Measurements from ENCODE around the gene ACKR4. TPM values are rescaled to one million over a fixed set of nuclear protein-coding genes. Genes with fewer than 3 reads are reported as not detected.

The ACKR4 gene
- total and polyA plus RNA-seq, 2 donors (not counting 1 experiment from before 2014, with no cell fraction given), result 0.15 to 0.21 TPM

DNA sequence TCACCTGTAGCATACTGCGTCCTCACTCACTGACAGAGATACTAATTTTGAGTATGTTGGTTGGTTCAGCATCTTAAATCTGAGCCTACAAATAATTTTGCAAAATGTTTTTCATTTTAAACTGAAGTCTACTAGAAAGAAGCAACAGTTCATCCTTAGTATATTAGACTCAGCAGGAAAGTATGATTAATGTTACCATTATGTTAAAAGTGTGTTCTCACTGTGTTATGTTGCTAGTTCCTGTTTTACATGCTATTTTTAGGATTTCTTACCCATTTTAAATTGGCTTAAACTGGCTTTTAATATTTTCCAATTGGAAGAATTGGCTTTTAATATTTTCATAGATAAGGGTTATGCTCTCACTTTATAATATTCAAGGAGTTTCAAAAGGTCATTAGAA, 25.7 kb downstream of the ACKR4 start:
- no peak overlapping the region for H3K27ac Mint-ChIP-seq
- Histone ChIP-seq H3K36me3 (replicated peaks in 1 of 2; ENCODE audit: control extremely low read depth in 1 of 2, control insufficient read depth in 1 of 2, extremely low read depth in 1 of 2, insufficient read depth in 2 of 2, low read length in 1 of 2) (peaks cover 0 to 6% of the 10 kb centered on the region in 2 experiments), H3K4me3 (ENCODE audit: control extremely low read depth in 1 of 5, extremely low read depth in 1 of 5, insufficient read depth in 1 of 5, low read depth in 2 of 5, low read length in 4 of 5) (no peak overlapping the region), H4K20me1 (ENCODE audit: control insufficient read depth, insufficient read depth, low read length, poor library complexity, severe bottlenecking) (no peaks in the 10 kb centered on the region), H3K79me2 (ENCODE audit: control insufficient read depth, insufficient read depth, low read length) (no peaks in the 10 kb centered on the region), H3K27ac (ENCODE audit: low read length in 2 of 2) (no peak overlapping the region), H3K4me2 (replicated peaks; ENCODE audit: low read depth, low read length, poor library complexity, severe bottlenecking) (no peak overlapping the region), H3K9ac (ENCODE audit: low read length) (no peak overlapping the region), H3K9me3 (ENCODE audit: control extremely low read depth in 1 of 3, control insufficient read depth in 2 of 3, insufficient read depth in 1 of 3, low read length in 2 of 3) (no peaks in the 10 kb centered on the region), H3K4me1 (ENCODE audit: control insufficient read depth in 2 of 2, insufficient read depth in 2 of 2, low read length in 2 of 2) (no peaks in the 10 kb centered on the region), H2AFZ (ENCODE audit: insufficient read depth, low read depth, low read length, poor library complexity, severe bottlenecking) (no peak overlapping the region), H3K27me3 (replicated peaks in 1 of 4; ENCODE audit: control extremely low read depth in 1 of 4, control insufficient read depth in 3 of 4, insufficient read depth in 4 of 4, low read length in 3 of 4) (no peaks in the 10 kb centered on the region)
- ChIA-PET CTCF (interaction anchor here (1.4 kb wide), 1 partner anchor 19 kb away, joined by 5 read pairs; no protein-coding TSS in a partner anchor), POLR2A (no interaction called here)
- no peaks in the 10 kb centered on the region for H3K27me3 Mint-ChIP-seq
- peaks cover 9% of the 10 kb centered on the region for H3K4me1 Mint-ChIP-seq
- no CpG with 5 or more reads among the region's 1 CpG for WGBS (ENCODE audit: insufficient coverage)
- no peak for ATAC-seq (ENCODE audit: low read depth)
- DNase-seq, result no peak
- no peak for TF ChIP-seq EZH2 (IDR thresholded peaks at IDR 0.05; ENCODE audit: borderline replicate concordance, insufficient read depth, low read depth, low read length, poor library complexity, severe bottlenecking)
- TF ChIP-seq, protein P1, sequence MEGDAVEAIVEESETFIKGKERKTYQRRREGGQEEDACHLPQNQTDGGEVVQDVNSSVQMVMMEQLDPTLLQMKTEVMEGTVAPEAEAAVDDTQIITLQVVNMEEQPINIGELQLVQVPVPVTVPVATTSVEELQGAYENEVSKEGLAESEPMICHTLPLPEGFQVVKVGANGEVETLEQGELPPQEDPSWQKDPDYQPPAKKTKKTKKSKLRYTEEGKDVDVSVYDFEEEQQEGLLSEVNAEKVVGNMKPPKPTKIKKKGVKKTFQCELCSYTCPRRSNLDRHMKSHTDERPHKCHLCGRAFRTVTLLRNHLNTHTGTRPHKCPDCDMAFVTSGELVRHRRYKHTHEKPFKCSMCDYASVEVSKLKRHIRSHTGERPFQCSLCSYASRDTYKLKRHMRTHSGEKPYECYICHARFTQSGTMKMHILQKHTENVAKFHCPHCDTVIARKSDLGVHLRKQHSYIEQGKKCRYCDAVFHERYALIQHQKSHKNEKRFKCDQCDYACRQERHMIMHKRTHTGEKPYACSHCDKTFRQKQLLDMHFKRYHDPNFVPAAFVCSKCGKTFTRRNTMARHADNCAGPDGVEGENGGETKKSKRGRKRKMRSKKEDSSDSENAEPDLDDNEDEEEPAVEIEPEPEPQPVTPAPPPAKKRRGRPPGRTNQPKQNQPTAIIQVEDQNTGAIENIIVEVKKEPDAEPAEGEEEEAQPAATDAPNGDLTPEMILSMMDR (IDR thresholded peaks at IDR 0.05), result no peak
- H3K4me3 Mint-ChIP-seq, result no peak overlapping the region
- intact Hi-C loops (cut with micrococcal nuclease), result no loop called here
- H3K9me3 Mint-ChIP-seq (ENCODE audit: insufficient read depth), result no peaks in the 10 kb centered on the region

DNA sequence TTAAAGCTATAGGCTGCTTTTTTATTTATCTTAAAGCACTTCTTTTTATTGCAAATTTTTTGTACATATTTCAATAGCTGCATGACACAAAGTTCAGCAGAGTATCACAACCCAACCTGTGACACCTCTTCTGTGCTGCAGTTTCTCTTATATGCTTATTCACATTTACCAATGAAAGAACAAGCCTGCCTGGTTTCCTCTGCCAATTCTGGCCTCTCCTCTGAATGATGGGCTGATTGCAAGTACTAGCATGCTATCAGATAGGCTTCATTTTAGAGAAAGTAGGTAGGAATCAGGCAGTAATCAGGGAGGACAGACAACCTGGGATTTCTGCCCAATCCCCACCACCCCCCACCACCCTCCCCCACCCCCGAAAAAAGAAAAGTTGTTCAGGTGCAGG, 26.6 kb downstream of the ACKR4 start:
- TF ChIP-seq, protein P1 (IDR thresholded peaks at IDR 0.05), result no peak
- TF ChIP-seq EZH2 (IDR thresholded peaks at IDR 0.05; ENCODE audit: borderline replicate concordance, insufficient read depth, low read depth, low read length, poor library complexity, severe bottlenecking), result no peak
- POLR2A ChIA-PET, result no interaction called here
- DNase-seq, result no peak

More for the DNA sequence above, 26.6 kb downstream of the ACKR4 start:
- intact Hi-C loops (cut with micrococcal nuclease), result no loop called here
- Histone ChIP-seq H3K4me2 (replicated peaks; ENCODE audit: low read depth, low read length, poor library complexity, severe bottlenecking) (no peak overlapping the region), H3K9me3 (ENCODE audit: control extremely low read depth in 1 of 3, control insufficient read depth in 2 of 3, insufficient read depth in 1 of 3, low read length in 2 of 3) (no peaks in the 10 kb centered on the region), H3K4me1 (ENCODE audit: control insufficient read depth in 2 of 2, insufficient read depth in 2 of 2, low read length in 2 of 2) (no peaks in the 10 kb centered on the region), H3K36me3 (replicated peaks in 1 of 2; ENCODE audit: control extremely low read depth in 1 of 2, control insufficient read depth in 1 of 2, extremely low read depth in 1 of 2, insufficient read depth in 2 of 2, low read length in 1 of 2) (peaks cover 0 to 12% of the 10 kb centered on the region in 2 experiments), H4K20me1 (ENCODE audit: control insufficient read depth, insufficient read depth, low read length, poor library complexity, severe bottlenecking) (no peaks in the 10 kb centered on the region), H2AFZ (ENCODE audit: insufficient read depth, low read depth, low read length, poor library complexity, severe bottlenecking) (no peak overlapping the region), H3K9ac (ENCODE audit: low read length) (no peak overlapping the region), H3K27ac (ENCODE audit: low read length in 2 of 2) (no peak overlapping the region), H3K79me2 (ENCODE audit: control insufficient read depth, insufficient read depth, low read length) (no peaks in the 10 kb centered on the region), H3K27me3 (replicated peaks in 1 of 4; ENCODE audit: control extremely low read depth in 1 of 4, control insufficient read depth in 3 of 4, insufficient read depth in 4 of 4, low read length in 3 of 4) (no peaks in the 10 kb centered on the region), H3K4me3 (ENCODE audit: control extremely low read depth in 1 of 5, extremely low read depth in 1 of 5, insufficient read depth in 1 of 5, low read depth in 2 of 5, low read length in 4 of 5) (no peak overlapping the region)
- H3K27ac Mint-ChIP-seq, result no peak overlapping the region
- ATAC-seq (ENCODE audit: low read depth), result no peak
- peaks cover 9% of the 10 kb centered on the region for H3K4me1 Mint-ChIP-seq
- CTCF ChIA-PET, result interaction anchor here (1.4 kb wide), 1 partner anchor 18 kb away, joined by 5 read pairs; no protein-coding TSS in a partner anchor
- no peak overlapping the region for H3K4me3 Mint-ChIP-seq
- no peaks in the 10 kb centered on the region for H3K27me3 Mint-ChIP-seq
- no peaks in the 10 kb centered on the region for H3K9me3 Mint-ChIP-seq (ENCODE audit: insufficient read depth)
- no CpG with 5 or more reads among the region's 1 CpG for WGBS (ENCODE audit: insufficient coverage)

Measured in B cell (primary cell).